SU-DHL-6 (cell line): ENCODE measurements around the gene CEACAM6.

Experiments used
- EZH2phosphoT487 ChIP-seq: fragments of 200-600 bp; sonication (generic), shearing (Covaris generic); conservative IDR thresholded peaks from 2 replicates; pipeline ENCODE4 v1.6.1; 2018; ENCODE audit warnings: mild to moderate bottlenecking, antibody characterized with exemption, low read length, moderate library complexity, mixed read lengths
- TF ChIP-seq, protein P1 (sequence below): fragments of 200-600 bp; sonication (generic); IDR thresholded peaks from one replicate; pipeline ENCODE4 v1.5.1; 2017; ENCODE audit warnings: antibody characterized with exemption, mild to moderate bottlenecking, low read length, moderate library complexity; ENCODE audit not compliant: insufficient read depth, poor library complexity, severe bottlenecking

DNA sequence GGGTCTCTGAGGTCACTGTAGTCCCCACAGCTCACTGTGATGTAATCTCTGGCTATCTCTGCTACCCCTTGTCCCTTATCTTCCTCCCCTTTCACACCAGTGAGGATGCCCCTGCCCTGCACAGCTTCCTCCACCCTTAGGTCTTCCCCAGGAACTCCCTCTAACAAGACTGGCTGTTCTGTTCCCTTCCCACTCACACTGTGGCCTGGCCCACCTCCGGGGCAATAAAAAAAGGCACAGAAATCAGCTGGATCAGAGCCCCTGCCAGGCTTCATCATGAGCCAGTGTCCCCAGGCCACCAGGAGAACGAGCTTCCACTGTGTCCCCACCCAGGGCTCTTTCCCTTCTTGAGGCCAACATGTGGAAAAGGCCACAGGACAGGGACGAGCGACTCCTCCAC lies 45.7 kb downstream of the CEACAM6 start:
- TF ChIP-seq, protein P1, sequence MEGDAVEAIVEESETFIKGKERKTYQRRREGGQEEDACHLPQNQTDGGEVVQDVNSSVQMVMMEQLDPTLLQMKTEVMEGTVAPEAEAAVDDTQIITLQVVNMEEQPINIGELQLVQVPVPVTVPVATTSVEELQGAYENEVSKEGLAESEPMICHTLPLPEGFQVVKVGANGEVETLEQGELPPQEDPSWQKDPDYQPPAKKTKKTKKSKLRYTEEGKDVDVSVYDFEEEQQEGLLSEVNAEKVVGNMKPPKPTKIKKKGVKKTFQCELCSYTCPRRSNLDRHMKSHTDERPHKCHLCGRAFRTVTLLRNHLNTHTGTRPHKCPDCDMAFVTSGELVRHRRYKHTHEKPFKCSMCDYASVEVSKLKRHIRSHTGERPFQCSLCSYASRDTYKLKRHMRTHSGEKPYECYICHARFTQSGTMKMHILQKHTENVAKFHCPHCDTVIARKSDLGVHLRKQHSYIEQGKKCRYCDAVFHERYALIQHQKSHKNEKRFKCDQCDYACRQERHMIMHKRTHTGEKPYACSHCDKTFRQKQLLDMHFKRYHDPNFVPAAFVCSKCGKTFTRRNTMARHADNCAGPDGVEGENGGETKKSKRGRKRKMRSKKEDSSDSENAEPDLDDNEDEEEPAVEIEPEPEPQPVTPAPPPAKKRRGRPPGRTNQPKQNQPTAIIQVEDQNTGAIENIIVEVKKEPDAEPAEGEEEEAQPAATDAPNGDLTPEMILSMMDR = no peak
- TF ChIP-seq EZH2phosphoT487 = no peak
